ENCODE data around the gene GAB1. TPM values are rescaled to one million over a fixed set of nuclear protein-coding genes. Genes with fewer than 3 reads are reported as not detected.

GAB1 gene
- total RNA-seq, 1 experiment from 2014 or later = 5.9 TPM

- DNase-seq (ENCODE audit: low read depth) = no peak
Observed at GRCh38 chr4:143481361-143481760, 144.7 kb downstream of the GAB1 start.

GRCh38 chr4:143482840-143483239 is 146.2 kb downstream of the GAB1 start:
- peak; percentile 41 for DNase-seq (ENCODE audit: low read depth)

- DNase-seq (ENCODE audit: low read depth) = no peak
Observed at GRCh38 chr4:143486314-143486713, 149.6 kb downstream of the GAB1 start.

GRCh38 chr4:143488687-143489086 is 152.0 kb downstream of the GAB1 start:
- DNase-seq (ENCODE audit: low read depth) = no peak

GRCh38 chr4:143489106-143489505 is 152.4 kb downstream of the GAB1 start:
- DNase-seq (ENCODE audit: low read depth) = peak; percentile 61

GRCh38 chr4:143498021-143498420 is 161.3 kb downstream of the GAB1 start:
- DNase-seq (ENCODE audit: low read depth) = no peak

GRCh38 chr4:143502231-143502630 is 165.6 kb downstream of the GAB1 start:
- DNase-seq (ENCODE audit: low read depth) = no peak

GRCh38 chr4:143506031-143506430 is 169.4 kb downstream of the GAB1 start:
- no peak for DNase-seq (ENCODE audit: low read depth)

- DNase-seq (ENCODE audit: low read depth) = no peak
Observed at GRCh38 chr4:143511906-143512305, 175.2 kb downstream of the GAB1 start.

GRCh38 chr4:143512978-143513313 is 176.3 kb downstream of the GAB1 start:
- no peak for DNase-seq (ENCODE audit: low read depth)

GRCh38 chr4:143513314-143514168 is 176.9 kb downstream of the GAB1 start, which contains the start of gene SMARCA5:
Gene SMARCA5, plus strand, starts transcription at chr4:143513702. Its CDS starts 223 bp downstream, at chr4:143513925.
- DNase-seq (ENCODE audit: low read depth) = peak; percentile 97

- no peak for DNase-seq (ENCODE audit: low read depth)
Observed at GRCh38 chr4:143514169-143514495, 177.5 kb downstream of the GAB1 start.

GRCh38 chr4:143514497-143514896 is 177.8 kb downstream of the GAB1 start:
- peak; percentile 83 for DNase-seq (ENCODE audit: low read depth)

GRCh38 chr4:143514901-143515300 is 178.2 kb downstream of the GAB1 start:
- DNase-seq (ENCODE audit: low read depth) = no peak

- no peak for DNase-seq (ENCODE audit: low read depth)
Observed at GRCh38 chr4:143515905-143516304, 179.2 kb downstream of the GAB1 start.

- DNase-seq (ENCODE audit: low read depth) = no peak
Observed at GRCh38 chr4:143517764-143518163, 181.1 kb downstream of the GAB1 start.

Other genes with a start within 250 kb of the GAB1 start
- gene USP38, start 152.0 kb upstream of the GAB1 start, total RNA-seq (2014; rRNA removed) = 14.4 and 16.4 TPM in 2 replicates
- gene SMARCA5, start 176.8 kb downstream of the GAB1 start, total RNA-seq (2014; rRNA removed) = 40.9 and 44.8 TPM in 2 replicates

Data from LHCN-M2 (cell line).